Measurements from ENCODE around the gene LHFPL6. TPM values are rescaled to one million over a fixed set of nuclear protein-coding genes. Genes with fewer than 3 reads are reported as not detected.

The LHFPL6 gene
- 6.6 TPM for polyA plus RNA-seq (2012; ENCODE audit: insufficient read length, low read depth)

- peak; percentile 67 for TF ChIP-seq FOXP2 (optimal IDR thresholded peaks at IDR 0.05; ENCODE audit: borderline replicate concordance, extremely low read depth, extremely low read length, insufficient read depth)
- TF ChIP-seq, protein P1, sequence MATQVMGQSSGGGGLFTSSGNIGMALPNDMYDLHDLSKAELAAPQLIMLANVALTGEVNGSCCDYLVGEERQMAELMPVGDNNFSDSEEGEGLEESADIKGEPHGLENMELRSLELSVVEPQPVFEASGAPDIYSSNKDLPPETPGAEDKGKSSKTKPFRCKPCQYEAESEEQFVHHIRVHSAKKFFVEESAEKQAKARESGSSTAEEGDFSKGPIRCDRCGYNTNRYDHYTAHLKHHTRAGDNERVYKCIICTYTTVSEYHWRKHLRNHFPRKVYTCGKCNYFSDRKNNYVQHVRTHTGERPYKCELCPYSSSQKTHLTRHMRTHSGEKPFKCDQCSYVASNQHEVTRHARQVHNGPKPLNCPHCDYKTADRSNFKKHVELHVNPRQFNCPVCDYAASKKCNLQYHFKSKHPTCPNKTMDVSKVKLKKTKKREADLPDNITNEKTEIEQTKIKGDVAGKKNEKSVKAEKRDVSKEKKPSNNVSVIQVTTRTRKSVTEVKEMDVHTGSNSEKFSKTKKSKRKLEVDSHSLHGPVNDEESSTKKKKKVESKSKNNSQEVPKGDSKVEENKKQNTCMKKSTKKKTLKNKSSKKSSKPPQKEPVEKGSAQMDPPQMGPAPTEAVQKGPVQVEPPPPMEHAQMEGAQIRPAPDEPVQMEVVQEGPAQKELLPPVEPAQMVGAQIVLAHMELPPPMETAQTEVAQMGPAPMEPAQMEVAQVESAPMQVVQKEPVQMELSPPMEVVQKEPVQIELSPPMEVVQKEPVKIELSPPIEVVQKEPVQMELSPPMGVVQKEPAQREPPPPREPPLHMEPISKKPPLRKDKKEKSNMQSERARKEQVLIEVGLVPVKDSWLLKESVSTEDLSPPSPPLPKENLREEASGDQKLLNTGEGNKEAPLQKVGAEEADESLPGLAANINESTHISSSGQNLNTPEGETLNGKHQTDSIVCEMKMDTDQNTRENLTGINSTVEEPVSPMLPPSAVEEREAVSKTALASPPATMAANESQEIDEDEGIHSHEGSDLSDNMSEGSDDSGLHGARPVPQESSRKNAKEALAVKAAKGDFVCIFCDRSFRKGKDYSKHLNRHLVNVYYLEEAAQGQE (IDR thresholded peaks at IDR 0.05; ENCODE audit: insufficient read depth in 1 of 2, low read depth in 2 of 2, low read length in 2 of 2), result no peak; a peak in 1 of 4 replicates
Measured at GRCh38 chr13:39602614-39603366, at the start of gene LHFPL6. TSS of gene LHFPL6 (minus strand) at chr13:39603193.

DNA sequence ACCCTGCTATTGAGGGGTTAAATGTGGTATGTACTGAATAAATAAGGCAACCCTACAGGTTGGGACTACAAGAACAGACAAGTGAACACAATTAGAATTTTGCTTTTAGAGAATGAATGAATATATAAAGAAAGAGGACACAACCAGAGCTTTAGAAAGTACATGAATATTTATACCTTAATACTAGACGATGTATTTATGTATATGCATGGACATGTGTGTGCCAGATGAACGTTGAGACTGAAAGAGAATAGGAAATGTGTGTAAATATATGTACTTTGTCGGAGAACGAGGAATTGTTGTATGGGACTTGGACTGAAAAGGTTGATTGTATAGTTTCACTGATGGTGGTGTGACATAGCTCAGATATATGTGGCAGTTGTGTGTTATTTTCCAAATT is 43.1 kb upstream of the LHFPL6 start:
- TF ChIP-seq SIN3A (IDR thresholded peaks at IDR 0.05; ENCODE audit: borderline replicate concordance, insufficient read depth, low read length), result no peak
- TF ChIP-seq, protein P1 (IDR thresholded peaks at IDR 0.05; ENCODE audit: insufficient read depth in 1 of 2, low read depth in 2 of 2, low read length in 2 of 2), result no peak
- no peak for TF ChIP-seq TAF1 (IDR thresholded peaks at IDR 0.05; ENCODE audit: borderline replicate concordance, insufficient read depth, low read length)
- no peak for TF ChIP-seq FOXP2 (optimal IDR thresholded peaks at IDR 0.05; ENCODE audit: borderline replicate concordance, extremely low read depth, extremely low read length, insufficient read depth)
- no peak for TF ChIP-seq POLR2AphosphoS5 (IDR thresholded peaks at IDR 0.05; ENCODE audit: low read depth, low read length)

DNA sequence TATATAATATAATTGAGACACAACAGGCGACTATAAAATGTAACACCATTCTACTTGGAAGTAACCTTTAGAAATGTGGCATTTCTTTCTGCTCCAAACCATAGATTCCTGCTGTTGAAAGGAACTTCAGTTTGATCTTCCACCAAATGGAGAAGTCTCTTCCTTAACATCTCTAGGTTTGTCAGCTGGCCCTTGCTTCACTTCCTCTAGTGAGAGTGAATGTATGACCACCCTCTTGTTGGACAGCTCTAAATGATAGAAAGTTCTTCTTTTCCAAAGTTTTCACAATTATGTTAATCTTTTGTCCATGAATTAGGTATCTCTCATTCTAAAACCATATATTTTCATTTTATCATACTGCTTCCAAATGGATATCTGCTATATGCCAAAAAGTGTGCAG is 38.7 kb upstream of the LHFPL6 start:
- TF ChIP-seq POLR2AphosphoS5 (IDR thresholded peaks at IDR 0.05; ENCODE audit: low read depth, low read length), result no peak
- TF ChIP-seq, protein P1 (IDR thresholded peaks at IDR 0.05; ENCODE audit: insufficient read depth in 1 of 2, low read depth in 2 of 2, low read length in 2 of 2), result no peak
- no peak for TF ChIP-seq TAF1 (IDR thresholded peaks at IDR 0.05; ENCODE audit: borderline replicate concordance, insufficient read depth, low read length)
- no peak for TF ChIP-seq FOXP2 (optimal IDR thresholded peaks at IDR 0.05; ENCODE audit: borderline replicate concordance, extremely low read depth, extremely low read length, insufficient read depth)

GRCh38 chr13:39637890-39638289 is 34.9 kb upstream of the LHFPL6 start:
- TF ChIP-seq SIN3A (IDR thresholded peaks at IDR 0.05; ENCODE audit: borderline replicate concordance, insufficient read depth, low read length) (no peak), POLR2AphosphoS5 (IDR thresholded peaks at IDR 0.05; ENCODE audit: low read depth, low read length) (no peak), TAF1 (IDR thresholded peaks at IDR 0.05; ENCODE audit: borderline replicate concordance, insufficient read depth, low read length) (no peak)
- TF ChIP-seq, protein P1 (IDR thresholded peaks at IDR 0.05; ENCODE audit: insufficient read depth in 1 of 2, low read depth in 2 of 2, low read length in 2 of 2), result no peak

GRCh38 chr13:39635564-39635963 is 32.6 kb upstream of the LHFPL6 start:
- TF ChIP-seq FOXP2 (optimal IDR thresholded peaks at IDR 0.05; ENCODE audit: borderline replicate concordance, extremely low read depth, extremely low read length, insufficient read depth) (no peak), POLR2AphosphoS5 (IDR thresholded peaks at IDR 0.05; ENCODE audit: low read depth, low read length) (no peak), SIN3A (IDR thresholded peaks at IDR 0.05; ENCODE audit: borderline replicate concordance, insufficient read depth, low read length) (no peak), TAF1 (IDR thresholded peaks at IDR 0.05; ENCODE audit: borderline replicate concordance, insufficient read depth, low read length) (no peak)
- TF ChIP-seq, protein P1 (IDR thresholded peaks at IDR 0.05; ENCODE audit: insufficient read depth in 1 of 2, low read depth in 2 of 2, low read length in 2 of 2), result no peak
